HL-60/S4 treated with phorbol 12-myristate 13-acetate at 8.2 ng/mL for 4 days and 3 days (cell line): ENCODE data around the gene PBX3.
"Not testable (repeated sequence)": the region's sequence is repeated elsewhere in the genome, so short reads cannot be mapped to it uniquely, and the experiment has no call there.

Experiments
- in situ Hi-C: fragments of 300-500 bp; cut with MboI; formaldehyde crosslinking; loops from 2 replicates; pipeline ENCODE4 v1.15.0; 2022; ENCODE audit warnings: low sequenced_read_pairs

PBX3 gene

GRCh38 chr9:125774106-125774505, 26.9 kb downstream of the PBX3 start:
- in situ Hi-C loops, result no loop called here

GRCh38 chr9:125776789-125777188, 29.6 kb downstream of the PBX3 start:
- in situ Hi-C loops, result not testable (repeated sequence)

- in situ Hi-C loops, result not testable (repeated sequence)
These were observed 31.5 kb downstream of the PBX3 start for GRCh38 chr9:125778538-125779219.

GRCh38 chr9:125779220-125779565, 32.0 kb downstream of the PBX3 start:
- in situ Hi-C loops, result not testable (repeated sequence)

- in situ Hi-C loops, result no loop called here
These were observed 35.5 kb downstream of the PBX3 start for GRCh38 chr9:125782718-125783117.

GRCh38 chr9:125784286-125785049, 37.3 kb downstream of the PBX3 start:
- in situ Hi-C loops, result no loop called here

GRCh38 chr9:125785248-125785751, 38.1 kb downstream of the PBX3 start:
- in situ Hi-C loops, result no loop called here

GRCh38 chr9:125787715-125788114, 40.5 kb downstream of the PBX3 start:
- in situ Hi-C loops, result no loop called here

- in situ Hi-C loops, result no loop called here
These were observed 42.0 kb downstream of the PBX3 start for GRCh38 chr9:125789196-125789595.

GRCh38 chr9:125794708-125795107, 47.5 kb downstream of the PBX3 start:
- in situ Hi-C loops, result no loop called here

GRCh38 chr9:125795970-125796596, 48.9 kb downstream of the PBX3 start:
- in situ Hi-C loops, result no loop called here

- in situ Hi-C loops, result no loop called here
These were observed 50.8 kb downstream of the PBX3 start for GRCh38 chr9:125797930-125798329.

GRCh38 chr9:125803526-125803925, 56.4 kb downstream of the PBX3 start:
- in situ Hi-C loops, result no loop called here

GRCh38 chr9:125805057-125805456, 57.9 kb downstream of the PBX3 start:
- in situ Hi-C loops, result no loop called here

GRCh38 chr9:125805586-125805985, 58.4 kb downstream of the PBX3 start:
- in situ Hi-C loops, result no loop called here

- in situ Hi-C loops, result no loop called here
These were observed 59.9 kb downstream of the PBX3 start for GRCh38 chr9:125807079-125807478.

- in situ Hi-C loops, result no loop called here
These were observed 63.0 kb downstream of the PBX3 start for GRCh38 chr9:125810161-125810560.

GRCh38 chr9:125811002-125811401, 63.8 kb downstream of the PBX3 start:
- in situ Hi-C loops, result no loop called here

GRCh38 chr9:125812403-125812802, 65.2 kb downstream of the PBX3 start:
- in situ Hi-C loops, result no loop called here

GRCh38 chr9:125815568-125815967, 68.4 kb downstream of the PBX3 start:
- in situ Hi-C loops, result no loop called here

GRCh38 chr9:125816321-125816720, 69.1 kb downstream of the PBX3 start:
- in situ Hi-C loops, result no loop called here
